ENCODE data around the gene PRDM2.
"Not testable (repeated sequence)": the region's sequence is repeated elsewhere in the genome, so short reads cannot be mapped to it uniquely, and the experiment has no call there.

Gene PRDM2

DNA sequence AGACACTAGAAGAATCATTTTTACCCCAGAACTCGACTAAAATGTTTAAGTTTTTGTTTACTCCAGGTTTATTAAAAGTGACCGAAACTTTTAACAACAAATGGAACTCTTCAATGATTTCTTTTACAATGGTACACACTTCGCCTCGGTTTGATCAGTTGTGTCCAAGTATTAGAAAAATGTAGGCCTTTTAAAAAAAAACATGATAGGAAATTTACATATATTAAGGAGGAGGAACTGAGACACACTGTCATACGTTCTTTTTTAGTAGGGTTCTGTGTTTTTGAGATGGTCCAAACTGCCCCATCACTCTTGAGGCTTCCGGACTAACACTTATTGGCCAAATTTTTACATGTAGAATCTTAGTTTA, 1.3 kb downstream of the PRDM2 start:
- no peak for DNase-seq

GRCh38 chr1:13702425-13703127, 2.6 kb downstream of the PRDM2 start:
- peak; percentile 80 for DNase-seq

DNA sequence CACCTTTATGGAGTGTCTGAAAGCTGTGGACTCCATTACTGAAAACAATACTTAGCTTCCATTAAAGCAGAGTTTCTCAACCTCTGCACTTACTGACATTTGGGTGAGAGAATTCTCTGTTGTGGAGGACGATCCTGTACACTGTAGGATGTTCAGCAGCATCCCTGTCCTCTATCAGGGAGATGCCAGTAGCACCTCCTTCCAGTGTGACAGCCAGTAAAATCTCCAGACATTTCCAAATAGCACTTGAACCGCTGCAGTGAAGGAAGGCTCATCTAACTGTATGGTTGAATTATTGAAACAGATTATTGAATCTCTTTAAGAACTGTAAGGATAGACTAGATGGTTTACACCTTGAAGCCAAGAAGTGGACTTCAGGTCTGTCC, 3.1 kb downstream of the PRDM2 start:
- no peak for DNase-seq

DNA sequence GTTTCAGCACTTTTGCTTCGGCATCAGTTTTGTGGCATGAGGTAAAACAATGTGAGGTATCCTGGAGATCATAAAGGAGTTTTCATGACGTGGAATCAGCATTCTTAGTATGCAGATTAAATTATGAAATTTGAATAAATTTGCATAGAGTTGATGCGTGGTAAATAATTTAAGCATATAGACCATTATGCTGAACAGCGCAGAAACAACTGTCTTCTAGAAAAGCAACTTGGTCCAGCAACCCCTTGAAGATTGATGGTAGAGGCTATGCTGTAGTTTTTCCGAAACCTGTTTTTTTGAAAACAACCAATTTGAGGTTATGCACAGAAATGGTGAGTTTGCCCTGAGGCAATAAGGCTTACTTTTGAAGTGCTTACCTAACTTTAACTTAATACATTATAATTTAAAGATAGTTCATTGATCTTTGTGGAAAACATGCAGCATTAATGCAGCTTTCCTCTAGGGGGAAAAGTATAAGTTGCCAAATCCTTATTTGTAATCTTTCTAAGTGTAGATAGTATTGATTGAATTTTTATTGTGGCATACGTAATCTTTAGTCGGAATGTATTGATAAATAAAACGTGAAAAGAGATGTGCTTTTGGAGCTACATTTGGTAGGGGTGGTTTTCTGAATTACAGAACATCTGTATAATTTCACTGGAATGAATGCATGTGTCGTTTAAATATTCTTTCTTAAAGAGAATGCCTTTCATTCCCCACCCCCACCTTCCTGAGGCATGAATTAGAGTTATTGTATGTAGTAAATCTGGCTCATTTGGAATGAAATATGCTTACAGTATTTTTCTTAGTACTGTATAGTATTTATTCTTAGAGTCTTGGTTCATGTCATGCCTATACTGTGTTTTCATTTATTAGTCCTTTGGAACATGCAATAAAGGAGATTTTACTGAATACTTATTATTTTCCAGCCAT, 3.8 kb downstream of the PRDM2 start:
- DNase-seq, result no peak

DNA sequence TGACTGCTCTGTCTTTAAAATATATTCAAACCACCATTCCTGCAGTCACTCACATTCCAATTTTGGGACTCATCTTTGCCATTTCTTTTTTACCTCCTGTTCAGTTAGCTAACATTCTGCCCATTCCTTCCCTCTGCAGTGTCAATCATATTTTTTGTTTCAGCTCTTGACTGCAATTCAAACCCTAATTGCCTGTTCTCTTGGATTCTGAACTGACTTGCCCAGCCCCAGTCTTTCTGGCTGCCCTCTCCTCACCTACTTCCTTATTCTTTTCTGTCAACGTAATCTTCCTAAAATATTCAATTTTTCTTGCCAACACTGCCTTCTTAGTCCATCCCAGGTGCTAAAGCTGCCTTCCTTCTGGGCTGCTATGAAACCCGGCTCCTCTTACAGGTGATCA, 6.1 kb downstream of the PRDM2 start:
- no peak for DNase-seq

DNA sequence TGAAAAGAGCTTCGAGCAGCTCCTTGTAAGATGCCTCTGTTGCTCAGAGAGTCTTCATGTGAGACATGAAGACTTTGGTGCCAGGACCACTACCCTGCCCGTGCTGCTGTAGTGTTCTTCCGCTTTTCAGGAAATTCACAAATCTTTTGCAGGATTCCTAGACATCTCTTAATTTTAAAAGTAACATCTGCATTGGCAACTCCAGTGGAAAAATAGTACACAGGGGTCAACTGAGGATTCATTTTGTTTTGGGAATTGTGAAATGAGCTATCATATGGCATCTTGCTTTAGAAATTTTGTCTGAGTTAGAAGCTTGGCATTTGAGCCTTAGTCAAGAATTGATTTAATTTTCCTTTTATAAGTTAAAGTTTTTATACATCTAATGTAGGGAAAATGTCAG, 7.2 kb downstream of the PRDM2 start:
- DNase-seq, result no peak

DNA sequence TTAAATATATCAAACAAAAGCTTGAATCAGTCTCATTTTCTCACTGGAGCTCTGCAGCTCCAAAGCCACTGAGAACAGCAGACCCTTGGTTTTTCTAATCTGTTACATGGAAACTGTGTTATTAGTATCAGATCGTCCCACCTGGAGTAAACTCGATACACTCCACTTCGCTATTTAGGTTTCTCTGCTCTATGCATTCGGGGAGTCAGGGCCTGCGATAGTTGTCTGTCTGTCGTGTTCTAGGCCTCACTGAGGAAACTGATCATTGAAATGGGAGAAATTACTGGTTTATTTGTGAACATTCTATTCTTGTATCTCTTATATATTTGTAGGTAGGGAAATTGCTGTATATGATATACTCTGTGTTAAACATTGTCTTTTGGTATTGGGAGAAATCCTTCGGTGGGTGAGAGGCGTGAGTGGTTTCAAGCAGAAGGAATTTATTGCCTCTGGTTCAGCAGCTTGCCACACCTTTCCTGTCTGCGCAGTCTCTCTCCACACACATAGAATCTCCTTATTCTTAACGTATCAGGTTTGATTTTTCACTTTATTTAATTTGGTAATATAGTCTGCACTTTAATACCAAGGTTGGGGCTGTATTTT, 8.5 kb downstream of the PRDM2 start:
- no peak for DNase-seq

DNA sequence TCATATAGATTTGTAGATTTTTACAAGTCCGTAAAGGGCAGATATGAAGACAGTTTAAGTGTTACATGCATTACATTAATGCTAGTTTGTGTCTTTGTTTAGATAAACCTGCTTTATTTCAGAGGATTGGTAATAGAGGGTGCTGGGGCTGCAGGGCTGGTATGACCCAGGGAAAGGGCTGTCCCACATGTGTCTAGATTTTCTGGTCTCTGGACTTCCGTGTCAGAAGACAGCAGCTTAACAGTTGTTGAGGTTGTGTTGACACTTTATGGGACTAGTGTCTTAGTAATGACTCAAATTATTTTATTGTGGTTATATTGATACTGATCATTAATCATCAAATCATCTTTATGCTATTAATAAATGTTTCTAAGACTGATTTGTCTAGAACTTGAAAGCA, 10.1 kb downstream of the PRDM2 start:
- no peak for DNase-seq

DNA sequence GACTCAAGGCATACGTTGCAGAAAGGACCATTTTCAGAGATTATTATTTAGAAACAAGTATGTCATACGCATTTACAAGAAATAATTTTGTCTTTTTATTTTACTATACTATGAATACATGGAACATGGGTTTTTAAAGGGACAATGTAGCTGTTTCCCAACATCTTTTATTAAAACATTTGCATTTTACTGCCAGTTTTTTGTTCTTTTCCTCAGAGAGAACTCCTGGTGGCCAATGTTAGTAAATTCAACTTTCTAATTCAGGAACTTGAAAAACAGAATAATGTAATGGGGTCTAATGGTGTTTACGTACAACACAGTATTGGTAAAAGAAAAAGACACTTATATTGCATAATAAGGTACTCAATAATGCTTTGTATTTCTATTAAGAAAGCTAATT, 14.9 kb downstream of the PRDM2 start:
- DNase-seq, result no peak

DNA sequence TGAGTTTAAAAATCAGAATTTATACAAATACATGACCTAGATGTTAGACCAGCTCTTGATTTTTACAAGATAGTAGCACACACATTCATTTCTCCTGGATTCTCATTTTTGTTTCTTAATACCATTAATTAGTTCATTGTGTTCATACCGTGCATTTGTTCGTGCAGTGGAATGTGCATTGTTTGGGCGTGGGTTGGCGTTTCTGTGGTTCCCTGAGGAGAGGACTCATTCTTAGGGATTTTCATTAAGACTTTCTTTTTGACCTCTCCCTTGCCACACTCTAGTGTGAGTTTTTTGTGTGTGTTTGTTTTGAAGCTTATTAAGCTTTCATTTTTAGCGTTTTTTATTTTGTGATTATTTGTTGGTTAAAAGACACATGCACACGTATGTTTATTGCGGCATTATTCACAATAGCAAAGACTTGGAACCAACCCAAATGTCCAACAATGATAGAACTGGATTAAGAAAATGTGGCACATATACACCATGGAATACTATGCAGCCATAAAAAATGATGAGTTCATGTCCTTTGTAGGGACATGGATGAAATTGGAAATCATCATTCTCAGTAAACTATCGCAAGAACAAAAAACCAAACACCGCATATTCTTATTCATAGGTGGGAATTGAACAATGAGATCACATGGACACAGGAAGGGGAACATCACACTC, 15.8 kb downstream of the PRDM2 start:
- not testable (repeated sequence) for DNase-seq

GRCh38 chr1:13722808-13723360, 22.9 kb downstream of the PRDM2 start:
- no peak for DNase-seq

- no peak for DNase-seq
Measured at GRCh38 chr1:13723810-13724209, 23.8 kb downstream of the PRDM2 start.

GRCh38 chr1:13725714-13726175, 25.8 kb downstream of the PRDM2 start:
- DNase-seq, result peak; percentile 52

DNA sequence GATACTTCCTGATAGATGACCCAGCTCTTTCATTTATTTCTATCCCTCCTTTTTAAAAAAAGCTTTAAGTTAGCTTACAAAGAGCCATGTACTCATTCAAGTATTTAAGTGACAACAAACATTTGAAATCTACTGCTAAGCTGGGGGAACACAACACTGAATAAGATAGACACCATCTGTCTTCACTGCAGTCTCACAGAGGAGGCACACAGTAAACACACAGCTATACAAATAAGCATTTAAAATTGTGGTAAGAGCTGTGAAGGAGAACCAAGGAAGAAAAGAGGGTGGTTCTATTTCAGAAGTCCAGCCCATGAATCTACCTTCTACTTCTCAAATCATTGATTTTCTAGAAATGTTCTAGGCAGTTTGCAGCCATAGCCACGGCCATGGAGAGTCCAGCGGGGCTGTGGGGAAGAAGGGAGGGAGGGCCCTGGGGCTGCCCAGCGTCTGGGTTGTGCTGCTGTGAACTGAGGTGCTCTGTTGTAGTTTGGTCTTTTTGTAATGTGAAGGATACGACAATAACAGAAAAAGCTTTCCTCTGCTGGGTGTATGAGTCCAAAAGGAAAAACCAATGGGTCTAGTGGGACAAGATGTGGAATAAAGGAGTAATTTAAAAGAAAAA, 28.2 kb downstream of the PRDM2 start:
- no peak for DNase-seq

GRCh38 chr1:13730291-13730690, 30.3 kb downstream of the PRDM2 start:
- DNase-seq, result no peak

DNA sequence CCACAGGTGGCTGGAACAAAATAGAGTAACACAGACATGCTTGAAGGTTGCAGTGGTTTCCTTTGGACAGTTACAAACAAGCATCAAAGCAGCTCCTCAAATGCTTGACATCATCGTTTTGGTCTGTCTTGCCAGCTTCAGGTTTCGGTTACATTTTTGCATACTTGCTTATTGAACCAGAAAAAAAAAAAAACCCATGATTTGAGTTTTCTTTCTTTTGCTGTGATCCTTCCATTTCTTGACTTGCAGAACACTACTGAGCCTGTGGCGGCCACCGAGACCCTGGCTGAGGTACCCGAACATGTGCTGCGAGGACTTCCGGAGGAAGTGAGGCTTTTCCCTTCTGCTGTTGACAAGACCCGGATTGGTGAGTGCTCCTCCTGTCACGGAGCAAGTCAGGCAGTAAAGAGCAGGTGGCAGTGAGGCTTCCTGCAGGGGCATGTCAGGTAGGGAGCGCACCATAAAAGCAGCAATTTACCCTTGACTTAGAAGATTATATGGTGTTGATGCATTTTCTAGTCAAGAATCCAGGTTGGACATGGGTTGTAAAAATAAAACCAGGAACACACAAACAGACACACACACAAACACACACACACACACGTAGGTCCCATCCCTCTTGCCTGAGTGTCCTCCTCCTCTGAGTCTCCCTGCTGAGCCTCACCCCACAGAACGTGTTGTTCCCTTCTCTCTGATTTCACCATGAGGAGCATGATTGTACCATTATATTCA, 30.9 kb downstream of the PRDM2 start:
- peak; percentile 80 for DNase-seq

- DNase-seq, result no peak
Measured at GRCh38 chr1:13731897-13732296, 31.9 kb downstream of the PRDM2 start.

DNA sequence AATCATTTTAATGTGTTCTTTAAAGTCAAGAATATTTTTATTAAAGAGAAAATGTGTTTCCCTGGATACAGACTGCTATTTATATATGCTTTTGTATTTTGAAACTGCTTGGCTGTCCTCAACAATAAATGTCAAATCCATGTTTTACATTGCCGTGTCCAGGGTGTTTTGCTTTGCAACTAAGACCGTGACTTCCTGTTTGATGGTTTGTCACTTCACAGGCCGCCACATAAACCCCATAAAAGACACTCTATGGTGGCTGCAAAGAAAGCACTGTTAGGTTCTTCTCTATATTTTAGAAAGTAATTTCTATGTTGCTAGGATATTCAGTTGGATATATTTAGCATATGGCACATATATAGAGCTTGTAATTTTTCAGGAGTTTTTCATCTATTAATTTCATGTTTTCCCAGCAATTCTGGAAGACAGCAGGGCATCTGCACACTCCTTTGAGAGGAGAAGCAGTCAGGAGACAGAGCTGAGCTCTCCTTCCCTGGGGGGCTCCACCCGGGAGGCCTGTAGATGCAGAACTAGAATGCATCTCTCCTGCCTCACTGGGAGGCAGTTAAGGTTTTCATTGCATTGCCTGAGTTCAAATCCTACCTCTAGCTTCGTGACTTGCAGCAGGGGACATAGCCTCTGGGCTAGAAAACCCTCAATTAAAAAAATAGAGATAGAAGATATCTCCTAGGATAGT, 33.1 kb downstream of the PRDM2 start:
- peak; percentile 29 for DNase-seq

DNA sequence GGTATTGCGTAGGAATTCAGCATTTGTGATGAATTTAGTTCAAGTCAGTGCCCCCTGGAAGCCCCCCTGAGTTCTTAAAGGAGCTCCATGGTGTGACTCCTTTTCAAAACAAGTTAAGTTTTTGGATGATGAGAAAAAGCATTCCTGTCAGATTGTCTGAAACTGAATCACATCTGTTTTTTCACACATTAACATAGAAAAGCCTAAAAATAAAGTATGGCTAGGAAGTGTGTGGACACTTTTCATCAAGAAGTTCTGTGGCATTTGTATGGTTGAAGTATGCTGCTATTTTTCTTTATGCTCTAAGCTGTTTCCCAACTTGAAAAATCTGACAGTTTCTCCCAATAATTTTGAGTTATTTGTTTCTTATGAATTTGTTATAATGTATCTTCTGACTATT, 33.7 kb downstream of the PRDM2 start:
- DNase-seq, result no peak

- DNase-seq, result no peak
Measured at GRCh38 chr1:13735168-13735930, 35.4 kb downstream of the PRDM2 start.
